ENCODE results near the gene BCAS3. TPM values are rescaled to one million over a fixed set of nuclear protein-coding genes. Genes with fewer than 3 reads are reported as not detected.

The BCAS3 gene
- total RNA-seq, 1 donor from 2014 or later = 44.8 TPM

GRCh38 chr17:61065263-61065773, 387.7 kb downstream of the BCAS3 start:
- no peak overlapping the region for H3K4me3 Mint-ChIP-seq (ENCODE audit: unreplicated experiment)
- H3K27ac Mint-ChIP-seq (ENCODE audit: unreplicated experiment) = no peak overlapping the region

GRCh38 chr17:61066062-61066461, 388.4 kb downstream of the BCAS3 start:
- TF ChIP-seq CTCF (IDR thresholded peaks at IDR 0.05; ENCODE audit: partially characterized antibody, unreplicated experiment) = no peak
- Mint-ChIP-seq H3K36me3 (ENCODE audit: unreplicated experiment) (no peaks in the 10 kb centered on the region), H3K27me3 (ENCODE audit: unreplicated experiment) (no peaks in the 10 kb centered on the region), H3K4me3 (ENCODE audit: unreplicated experiment) (no peak overlapping the region), H3K4me1 (ENCODE audit: low read depth, unreplicated experiment) (peaks cover 5% of the 10 kb centered on the region), H3K9me3 (ENCODE audit: unreplicated experiment) (no peaks in the 10 kb centered on the region), H3K27ac (ENCODE audit: unreplicated experiment) (no peak overlapping the region)
- DNase-seq = no peak

More at GRCh38 chr17:61065263-61065773, 387.7 kb downstream of the BCAS3 start:
- peaks cover 5% of the 10 kb centered on the region for H3K4me1 Mint-ChIP-seq (ENCODE audit: low read depth, unreplicated experiment)
- H3K27me3 Mint-ChIP-seq (ENCODE audit: unreplicated experiment) = no peaks in the 10 kb centered on the region
- no peaks in the 10 kb centered on the region for H3K9me3 Mint-ChIP-seq (ENCODE audit: unreplicated experiment)
- TF ChIP-seq CTCF (IDR thresholded peaks at IDR 0.05; ENCODE audit: partially characterized antibody, unreplicated experiment) = no peak
- H3K36me3 Mint-ChIP-seq (ENCODE audit: unreplicated experiment) = no peaks in the 10 kb centered on the region
- DNase-seq = no peak

- H3K36me3 Mint-ChIP-seq (ENCODE audit: unreplicated experiment) = no peaks in the 10 kb centered on the region
- no peaks in the 10 kb centered on the region for H3K9me3 Mint-ChIP-seq (ENCODE audit: unreplicated experiment)
- H3K4me3 Mint-ChIP-seq (ENCODE audit: unreplicated experiment) = no peak overlapping the region
- TF ChIP-seq CTCF (IDR thresholded peaks at IDR 0.05; ENCODE audit: partially characterized antibody, unreplicated experiment) = no peak
- H3K4me1 Mint-ChIP-seq (ENCODE audit: low read depth, unreplicated experiment) = no peaks in the 10 kb centered on the region
- H3K27me3 Mint-ChIP-seq (ENCODE audit: unreplicated experiment) = no peaks in the 10 kb centered on the region
- no peak overlapping the region for H3K27ac Mint-ChIP-seq (ENCODE audit: unreplicated experiment)
- DNase-seq = no peak
Measured at GRCh38 chr17:61070649-61071048, 393.0 kb downstream of the BCAS3 start.

GRCh38 chr17:61072648-61073047, 395.0 kb downstream of the BCAS3 start:
- no peak for TF ChIP-seq CTCF (IDR thresholded peaks at IDR 0.05; ENCODE audit: partially characterized antibody, unreplicated experiment)
- DNase-seq = no peak
- Mint-ChIP-seq H3K27me3 (ENCODE audit: unreplicated experiment) (no peaks in the 10 kb centered on the region), H3K9me3 (ENCODE audit: unreplicated experiment) (no peaks in the 10 kb centered on the region), H3K27ac (ENCODE audit: unreplicated experiment) (no peak overlapping the region), H3K4me3 (ENCODE audit: unreplicated experiment) (no peak overlapping the region), H3K36me3 (ENCODE audit: unreplicated experiment) (no peaks in the 10 kb centered on the region), H3K4me1 (ENCODE audit: low read depth, unreplicated experiment) (peaks cover 4% of the 10 kb centered on the region)

- H3K4me3 Mint-ChIP-seq (ENCODE audit: unreplicated experiment) = no peak overlapping the region
- no peak for DNase-seq
- H3K4me1 Mint-ChIP-seq (ENCODE audit: low read depth, unreplicated experiment) = peaks cover 4% of the 10 kb centered on the region
- no peaks in the 10 kb centered on the region for H3K36me3 Mint-ChIP-seq (ENCODE audit: unreplicated experiment)
- no peaks in the 10 kb centered on the region for H3K9me3 Mint-ChIP-seq (ENCODE audit: unreplicated experiment)
- no peaks in the 10 kb centered on the region for H3K27me3 Mint-ChIP-seq (ENCODE audit: unreplicated experiment)
- no peak for TF ChIP-seq CTCF (IDR thresholded peaks at IDR 0.05; ENCODE audit: partially characterized antibody, unreplicated experiment)
- H3K27ac Mint-ChIP-seq (ENCODE audit: unreplicated experiment) = no peak overlapping the region
Measured at GRCh38 chr17:61073131-61073530, 395.5 kb downstream of the BCAS3 start.

Data from glutamatergic neuron (in vitro differentiated cells).